H1 (cell line): Measurements from ENCODE around the gene TEX36. TPM values are rescaled to one million over a fixed set of nuclear protein-coding genes. Genes with fewer than 3 reads are reported as not detected.

ENCODE experiments used
- CTCF ChIA-PET: fragments of 300-600 bp; sonication (Branson Sonifier 250); formaldehyde crosslinking; loops from one replicate; lab custom pipeline; 2021; ENCODE audit not compliant: partially characterized antibody; lab: Charles Lee
- POLR2A ChIA-PET: fragments of 300-600 bp; sonication (Branson Sonifier 250); formaldehyde crosslinking; loops from one replicate; lab custom pipeline; 2021; ENCODE audit warnings: inconsistent platforms; ENCODE audit not compliant: partially characterized antibody; lab: Charles Lee
- DNase-seq, 2 experiments: peaks; one replicate each; pipeline versions ENCODE4 v3.0.0 to v3.0.0-alpha.2; 2010 to 2022; ENCODE audit warnings: low spot score in 2 of 2, low read depth in 1 of 2, mixed read lengths in 1 of 2
- FAIRE-seq: peaks from 2 replicates; lab custom pipeline; 2011; peaks lifted over from hg19 to GRCh38; lab: Jason Lieb, UNC
- H2AFZ ChIP-seq: 2 replicates; pipeline ENCODE4 v1.8.1; 2012; ENCODE audit warnings: low read length, inconsistent platforms
- H2AK5ac ChIP-seq: 2 replicates; pipeline ENCODE4 v1.6.1; 2013; ENCODE audit warnings: low read depth, low read length
- H2BK120ac ChIP-seq: replicated peaks from 2 replicates; pipeline ENCODE3; 2013; ENCODE audit warnings: low read depth, low read length, inconsistent platforms
- H2BK12ac ChIP-seq: 2 replicates; pipeline ENCODE4 v1.6.1; 2013; ENCODE audit warnings: low read depth, low read length
- H2BK15ac ChIP-seq: 2 replicates; pipeline ENCODE4 v1.6.1; 2013; ENCODE audit warnings: low read length
- H2BK20ac ChIP-seq: 2 replicates; pipeline ENCODE4 v1.6.1; 2013; ENCODE audit warnings: low read length
- H2BK5ac ChIP-seq: 2 replicates; pipeline ENCODE4 v1.6.1; 2013; ENCODE audit warnings: low read depth, low read length
- H3K14ac ChIP-seq: 2 replicates; pipeline ENCODE4 v1.6.1; 2013; ENCODE audit warnings: inconsistent platforms; ENCODE audit not compliant: insufficient read length
- H3K18ac ChIP-seq: 2 replicates; pipeline ENCODE4 v1.6.1; 2013; ENCODE audit warnings: low read length; ENCODE audit errors: extremely low read depth
- H3K23ac ChIP-seq: 2 replicates; pipeline ENCODE4 v1.6.1; 2013; ENCODE audit warnings: inconsistent platforms; ENCODE audit not compliant: insufficient read length
- H3K23me2 ChIP-seq: 2 replicates; pipeline ENCODE4 v1.6.1; 2013; ENCODE audit warnings: low read depth, low read length
- H3K27ac ChIP-seq: 2 replicates; pipeline ENCODE4 v1.6.1; 2011; ENCODE audit warnings: low read depth, low read length, inconsistent platforms
- H3K27me3 ChIP-seq, 4 experiments: replicated peaks in 1 of 4; 1 replicate in 1 of 4; 2 replicates in 3 of 4; pipeline versions ENCODE4 v1.6.1 to v1.8.1; 2011 to 2013; ENCODE audit warnings: low read length in 3 of 4, mild to moderate bottlenecking in 3 of 4, inconsistent platforms in 2 of 4, mixed read lengths in 2 of 4, moderate library complexity in 1 of 4; ENCODE audit not compliant: control insufficient read depth in 3 of 4, insufficient read depth in 3 of 4; ENCODE audit errors: extremely low read depth in 1 of 4
- H3K36me3 ChIP-seq, 4 experiments: 2 replicates each; pipeline versions ENCODE4 v1.6.1 to v1.8.1; 2011 to 2013; ENCODE audit warnings: mild to moderate bottlenecking in 4 of 4, low read length in 3 of 4, moderate library complexity in 2 of 4, control low read depth in 1 of 4, inconsistent platforms in 1 of 4; ENCODE audit not compliant: insufficient read depth in 4 of 4, control insufficient read depth in 2 of 4
- H3K4ac ChIP-seq: replicated peaks from 2 replicates; pipeline ENCODE3; 2013; ENCODE audit warnings: low read length, low read depth, mixed read lengths, inconsistent platforms; ENCODE audit not compliant: insufficient read length
- H3K4me1 ChIP-seq, 4 experiments: replicated peaks in 1 of 4; 1 replicate in 1 of 4; 2 replicates in 3 of 4; pipeline versions ENCODE4 v1.6.1 to v1.8.1; 2011 to 2013; ENCODE audit warnings: low read length in 3 of 4, inconsistent platforms in 2 of 4, mixed read lengths in 1 of 4; ENCODE audit not compliant: insufficient read depth in 4 of 4, control insufficient read depth in 3 of 4
- H3K4me2 ChIP-seq, 2 experiments: 2 replicates each; pipeline versions ENCODE4 v1.6.1 to v1.8.1; 2011 to 2013; ENCODE audit warnings: low read depth in 2 of 2, low read length in 2 of 2, control low read depth in 1 of 2, inconsistent platforms in 1 of 2, mild to moderate bottlenecking in 1 of 2; ENCODE audit not compliant: insufficient read depth in 1 of 2
- H3K4me3 ChIP-seq, 4 experiments: fragments of 200-600, 300-600 bp in 1 of 4; sonication (generic), shearing (Covaris generic), sonication (Bioruptor Twin) in 1 of 4; 2 replicates each; pipeline versions ENCODE4 v1.5.1 to v1.8.1; 2011 to 2016; ENCODE audit warnings: low read length in 4 of 4, low read depth in 3 of 4, control low read depth in 2 of 4, inconsistent platforms in 2 of 4, mild to moderate bottlenecking in 2 of 4, mixed read lengths in 1 of 4, moderate library complexity in 1 of 4; ENCODE audit not compliant: insufficient read depth in 2 of 4; ENCODE audit errors: extremely low read depth in 1 of 4
- H3K56ac ChIP-seq: replicated peaks from 2 replicates; pipeline ENCODE3; 2013; ENCODE audit warnings: low read depth, mild to moderate bottlenecking, mixed read lengths, low read length, inconsistent platforms; ENCODE audit not compliant: insufficient read length
- H3K79me1 ChIP-seq: 2 replicates; pipeline ENCODE4 v1.6.1; 2013; ENCODE audit warnings: low read depth, low read length, control low read depth
- H3K79me2 ChIP-seq, 2 experiments: 2 replicates each; pipeline versions ENCODE4 v1.6.1 to v1.8.1; 2012 to 2013; ENCODE audit warnings: low read length in 2 of 2, mild to moderate bottlenecking in 2 of 2, inconsistent platforms in 1 of 2; ENCODE audit not compliant: insufficient read depth in 2 of 2, control insufficient read depth in 1 of 2
- H3K9ac ChIP-seq, 4 experiments: replicated peaks in 1 of 4; 1 replicate in 1 of 4; 2 replicates in 3 of 4; pipeline versions ENCODE4 v1.6.1 to v1.8.1; 2011 to 2013; ENCODE audit warnings: low read depth in 3 of 4, low read length in 3 of 4, control low read depth in 2 of 4, mild to moderate bottlenecking in 2 of 4, moderate library complexity in 2 of 4, inconsistent platforms in 1 of 4; ENCODE audit errors: extremely low read depth in 1 of 4
- H3K9me3 ChIP-seq, 2 experiments: 2 replicates each; pipeline versions ENCODE4 v1.6.1 to v1.8.1; 2012 to 2013; ENCODE audit warnings: mild to moderate bottlenecking in 2 of 2, moderate library complexity in 2 of 2, control low read depth in 1 of 2, inconsistent platforms in 1 of 2, low read depth in 1 of 2, low read length in 1 of 2, mixed read lengths in 1 of 2; ENCODE audit not compliant: insufficient read depth in 2 of 2
- H4K20me1 ChIP-seq, 2 experiments: replicated peaks in 1 of 2; 2 replicates each; pipeline versions ENCODE3 to v1.8.1; 2011 to 2013; ENCODE audit warnings: inconsistent platforms in 2 of 2, low read length in 2 of 2, mild to moderate bottlenecking in 1 of 2; ENCODE audit not compliant: insufficient read depth in 2 of 2, control insufficient read depth in 1 of 2
- H4K5ac ChIP-seq: 2 replicates; pipeline ENCODE4 v1.6.1; 2013; ENCODE audit warnings: low read length, low read depth, mixed read lengths, inconsistent platforms; ENCODE audit not compliant: insufficient read length
- H4K8ac ChIP-seq: 2 replicates; pipeline ENCODE4 v1.8.0; 2013; ENCODE audit warnings: mild to moderate bottlenecking, moderate library complexity, low read length, inconsistent platforms; ENCODE audit not compliant: insufficient read depth; ENCODE audit errors: extremely low read depth
- H4K91ac ChIP-seq: replicated peaks from 2 replicates; pipeline ENCODE3; 2013; ENCODE audit warnings: low read length, mixed read lengths, inconsistent platforms; ENCODE audit not compliant: insufficient read length
- CHD2 ChIP-seq: IDR thresholded peaks from 2 replicates; pipeline ENCODE4 v1.6.1; 2012; ENCODE audit warnings: low read length, improper control_type of control experiment
- CREB1 ChIP-seq: IDR thresholded peaks from 2 replicates; pipeline ENCODE4 v1.6.1; 2012; ENCODE audit warnings: inconsistent platforms
- EGR1 ChIP-seq: IDR thresholded peaks from 2 replicates; pipeline ENCODE4 v1.6.1; 2011; ENCODE audit warnings: low read depth, low read length, borderline replicate concordance
- EP300 ChIP-seq, 2 experiments: IDR thresholded peaks; 1 replicate in 1 of 2; 2 replicates in 1 of 2; pipeline ENCODE4 v1.6.1; 2011 to 2012; ENCODE audit warnings: low read depth in 2 of 2, low read length in 2 of 2, mild to moderate bottlenecking in 2 of 2, borderline replicate concordance in 1 of 2, inconsistent platforms in 1 of 2, moderate library complexity in 1 of 2
- EZH2 ChIP-seq: fragments of 200-600 bp; sonication (generic); IDR thresholded peaks from 2 replicates; pipeline ENCODE4 v1.7.1; 2012; ENCODE audit warnings: low read depth, mild to moderate bottlenecking, moderate library complexity, low read length, inconsistent platforms; ENCODE audit not compliant: severe bottlenecking
- KDM4A ChIP-seq: IDR thresholded peaks from one replicate; pipeline ENCODE4 v1.7.1; 2012; ENCODE audit warnings: low read depth, mild to moderate bottlenecking, moderate library complexity, low read length, inconsistent platforms; ENCODE audit not compliant: severe bottlenecking
- MAFK ChIP-seq: IDR thresholded peaks from 2 replicates; pipeline ENCODE4 v1.6.1; 2012; ENCODE audit warnings: low read depth, mild to moderate bottlenecking, improper control_type of control experiment, low read length
- MAX ChIP-seq: IDR thresholded peaks from 2 replicates; pipeline ENCODE4 v1.6.1; 2012; ENCODE audit warnings: inconsistent platforms
- PHF8 ChIP-seq: fragments of 200-600 bp; sonication (generic); conservative IDR thresholded peaks from 2 replicates; pipeline ENCODE4 v1.7.1; 2012; ENCODE audit warnings: low read depth, mild to moderate bottlenecking, inconsistent platforms, low read length, moderate library complexity
- RXRA ChIP-seq: IDR thresholded peaks from 2 replicates; pipeline ENCODE4 v1.6.1; 2011; ENCODE audit warnings: low read depth, mild to moderate bottlenecking, low read length, moderate library complexity; ENCODE audit not compliant: insufficient read depth
- USF2 ChIP-seq: IDR thresholded peaks from 2 replicates; pipeline ENCODE4 v1.6.1; 2011; ENCODE audit warnings: low read length, improper control_type of control experiment
- WGBS, 2 experiments: shearing (Covaris generic) in 1 of 2; methylation state at CpG; one replicate each; pipeline versions ENCODE4 v1.1.6 to v1.1.7; 2013 to 2015; ENCODE audit warnings: low lambda C conversion rate in 2 of 2, mixed read lengths in 2 of 2, inconsistent platforms in 1 of 2, low coverage in 1 of 2, missing lambda C conversion rate in 1 of 2; ENCODE audit not compliant: insufficient replicate concordance in 2 of 2, insufficient coverage in 1 of 2, insufficient read length in 1 of 2; ENCODE audit errors: extremely low coverage in 1 of 2, missing lambda C conversion rate in 1 of 2; 5-methylcytosine and 5-hydroxymethylcytosine counted together
- polyA plus RNA-seq, 7 experiments: library from polyadenylated mRNA; depleted of rRNA in 3 of 7; stranded (reverse) in 5 of 7; unstranded in 2 of 7; fragments of >200 nt in 5 of 7; fragments of 200-250 nt in 2 of 7; gene quantifications; 1 replicate in 5 of 7; 2 replicates in 1 of 7; 4 replicates in 1 of 7; pipeline versions ENCODE4 v1.2.1 to v1.2.3, GENCODE V29; 2011 to 2013; ENCODE audit warnings: missing spikeins in 2 of 7, mixed read lengths in 2 of 7
- total RNA-seq: library from RNA; stranded (reverse); fragmentation: NEBNext Ultra II Directional; extraction: Animal tissue kit (Norgen Biotek cat#: 25700); gene quantifications from 2 replicates; pipeline ENCODE4 v1.2.1, GENCODE V29; 2021
- TF ChIP-seq, protein P1 (sequence below): IDR thresholded peaks from 2 replicates; pipeline ENCODE4 v1.6.1; 2012; ENCODE audit warnings: inconsistent platforms

The TEX36 gene
- total and polyA plus RNA-seq, 2 of the 8 experiments (the other 6 are each of a cell fraction or from before 2014, with no cell fraction given), result not detected

- WGBS, 2 experiments, result 81% methylated on average over 4 of the region's 4 CpGs; no CpG with 5 or more reads in 1 of the 2 experiments
- Histone ChIP-seq H2AK5ac (no peak overlapping the region), H4K91ac (no peak overlapping the region), H4K5ac (no peak overlapping the region), H3K23ac (no peak overlapping the region), H2BK5ac (no peak overlapping the region), H3K18ac (no peak overlapping the region), H3K56ac (no peak overlapping the region), H3K4me2 (no peak overlapping the region), H2AFZ (no peak overlapping the region), H3K27ac (no peak overlapping the region), H2BK120ac (no peak overlapping the region), H3K4me1 (no peaks in the 10 kb centered on the region), H3K36me3 (no peaks in the 10 kb centered on the region), H3K4ac (no peak overlapping the region), H2BK15ac (no peak overlapping the region), H3K4me3 (no peak overlapping the region), H3K79me1 (no peaks in the 10 kb centered on the region; the same call in 1 of the 2 replicates), H3K79me2 (no peaks in the 10 kb centered on the region), H3K27me3 (no peaks in the 10 kb centered on the region), H4K8ac (no peak overlapping the region), H2BK20ac (no peak overlapping the region), H2BK12ac (no peak overlapping the region), H4K20me1 (no peaks in the 10 kb centered on the region), H3K23me2 (no peaks in the 10 kb centered on the region), H3K14ac (no peak overlapping the region), H3K9ac (no peak overlapping the region), H3K9me3 (0 out of 4 replicates have a peak, but pooled peaks cover 0 to 3% of the 10 kb centered on the region in 2 experiments)
- ChIA-PET CTCF (interaction anchor here (1.1 kb wide), 1 partner anchor 107 kb away, joined by 4 read pairs; no protein-coding TSS in a partner anchor), POLR2A (no interaction called here)
- DNase-seq (no peak), FAIRE-seq (no peak)
- TF ChIP-seq CREB1 (no peak), USF2 (no peak), MAX (no peak), EZH2 (no peak), PHF8 (no peak), EGR1 (no peak), KDM4A (no peak), EP300 (IDR thresholded peaks at IDR 0.05; ENCODE audit: borderline replicate concordance in 1 of 2, low read depth in 2 of 2, low read length in 2 of 2) (no peak), MAFK (no peak), RXRA (no peak), CHD2 (no peak)
- TF ChIP-seq, protein P1, sequence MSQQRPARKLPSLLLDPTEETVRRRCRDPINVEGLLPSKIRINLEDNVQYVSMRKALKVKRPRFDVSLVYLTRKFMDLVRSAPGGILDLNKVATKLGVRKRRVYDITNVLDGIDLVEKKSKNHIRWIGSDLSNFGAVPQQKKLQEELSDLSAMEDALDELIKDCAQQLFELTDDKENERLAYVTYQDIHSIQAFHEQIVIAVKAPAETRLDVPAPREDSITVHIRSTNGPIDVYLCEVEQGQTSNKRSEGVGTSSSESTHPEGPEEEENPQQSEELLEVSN, result no peak
Observed at GRCh38 chr10:125609859-125610258, 73.1 kb downstream of the TEX36 start.
